WI38 (cell line): ENCODE data around the gene ZCCHC2.

Source experiments
- H3K4me3 ChIP-seq: 2 replicates; pipeline ENCODE4 v1.5.1; 2011; ENCODE audit warnings: low read depth, mild to moderate bottlenecking, control low read depth, low read length
- CTCF ChIP-seq: IDR thresholded peaks from 2 replicates; pipeline ENCODE4 v1.5.1; 2012; ENCODE audit warnings: low read depth, mild to moderate bottlenecking, control low read depth, low read length

ZCCHC2 gene

GRCh38 chr18:62610351-62610700, 87.5 kb downstream of the ZCCHC2 start:
- H3K4me3 ChIP-seq: no peak overlapping the region
- TF ChIP-seq CTCF: no peak

GRCh38 chr18:62610701-62611411, 88.0 kb downstream of the ZCCHC2 start:
- H3K4me3 ChIP-seq: 0 out of 2 replicates have a peak overlapping the region, but pooled peaks have one; percentile 5
- TF ChIP-seq CTCF: no peak

- no peak for TF ChIP-seq CTCF
Measured at GRCh38 chr18:62611453-62612288, 88.8 kb downstream of the ZCCHC2 start.

GRCh38 chr18:62612289-62612645, 89.4 kb downstream of the ZCCHC2 start:
- H3K4me3 ChIP-seq: no peak overlapping the region
- no peak for TF ChIP-seq CTCF

More at GRCh38 chr18:62611453-62612288, 88.8 kb downstream of the ZCCHC2 start:
- no peak overlapping the region for H3K4me3 ChIP-seq

- H3K4me3 ChIP-seq: no peak overlapping the region
- TF ChIP-seq CTCF: no peak
Measured at GRCh38 chr18:62612776-62613175, 90.0 kb downstream of the ZCCHC2 start.

- H3K4me3 ChIP-seq: no peak overlapping the region
- TF ChIP-seq CTCF: no peak
Measured at GRCh38 chr18:62614494-62614893, 91.7 kb downstream of the ZCCHC2 start.

GRCh38 chr18:62616331-62616805, 93.5 kb downstream of the ZCCHC2 start:
- TF ChIP-seq CTCF: no peak

More at GRCh38 chr18:62616331-62616805, 93.5 kb downstream of the ZCCHC2 start:
- no peak overlapping the region for H3K4me3 ChIP-seq
